ENCODE measurements around the gene VPS35L.

Gene VPS35L

GRCh38 chr16:19680881-19681340 is 125.4 kb downstream of the VPS35L start:
- H3K4me3 ChIP-seq (ENCODE audit: low read length): no peak overlapping the region
- DNase-seq (ENCODE audit: low read depth): no peak
- peak; percentile 38 for TF ChIP-seq CTCF (conservative IDR thresholded peaks at IDR 0.05; ENCODE audit: low read depth, low read length)

GRCh38 chr16:19681637-19682036 is 126.1 kb downstream of the VPS35L start:
- no peak for TF ChIP-seq CTCF (conservative IDR thresholded peaks at IDR 0.05; ENCODE audit: low read depth, low read length)
- no peak for DNase-seq (ENCODE audit: low read depth)
- H3K4me3 ChIP-seq (ENCODE audit: low read length): no peak overlapping the region

- TF ChIP-seq CTCF (conservative IDR thresholded peaks at IDR 0.05; ENCODE audit: low read depth, low read length): no peak
- no peak for DNase-seq (ENCODE audit: low read depth)
- no peak overlapping the region for H3K4me3 ChIP-seq (ENCODE audit: low read length)
These were observed 128.1 kb downstream of the VPS35L start for GRCh38 chr16:19683453-19684236.

DNA sequence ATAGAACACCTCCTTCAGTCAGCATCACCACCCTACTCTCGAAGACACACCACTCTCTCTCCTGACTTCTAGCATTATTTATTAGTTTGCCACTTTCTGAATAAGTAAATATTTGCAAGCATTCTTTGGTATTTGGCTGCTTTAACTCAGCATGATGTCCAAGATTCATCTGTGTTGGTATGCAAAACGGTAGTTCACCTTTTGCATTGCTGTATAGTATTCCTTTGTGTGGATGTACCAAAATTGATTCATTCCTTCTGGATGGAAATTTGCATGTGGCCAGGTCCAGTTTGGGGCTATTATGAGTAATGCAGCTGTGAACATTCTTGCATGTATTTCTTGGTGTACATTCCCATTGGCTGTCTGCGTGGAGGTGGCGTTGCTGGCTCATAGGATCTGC is 129.7 kb downstream of the VPS35L start:
- no peak for TF ChIP-seq CTCF (conservative IDR thresholded peaks at IDR 0.05; ENCODE audit: low read depth, low read length)
- H3K4me3 ChIP-seq (ENCODE audit: low read length): no peak overlapping the region
- DNase-seq (ENCODE audit: low read depth): no peak

DNA sequence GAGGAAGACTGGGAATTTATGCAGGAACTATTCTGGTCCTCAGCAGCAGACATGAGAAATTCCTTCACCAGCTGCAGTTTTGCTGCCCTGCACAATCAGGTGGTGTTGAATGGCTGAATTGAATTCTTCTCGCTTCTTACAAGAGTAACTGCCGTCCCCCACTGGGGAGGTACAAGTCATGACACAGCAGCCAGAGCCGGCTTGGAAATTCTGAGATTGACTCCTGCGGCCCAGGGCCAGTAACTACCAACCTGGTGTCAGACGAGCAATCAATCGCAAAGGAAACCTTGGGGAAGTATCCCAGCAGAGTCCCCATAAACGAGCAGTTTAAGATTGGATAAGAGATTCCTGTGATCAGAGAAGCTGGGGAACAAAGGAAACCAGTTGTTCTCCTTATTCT is 131.8 kb downstream of the VPS35L start:
- no peak for DNase-seq (ENCODE audit: low read depth)
- no peak for TF ChIP-seq CTCF (conservative IDR thresholded peaks at IDR 0.05; ENCODE audit: low read depth, low read length)
- no peak overlapping the region for H3K4me3 ChIP-seq (ENCODE audit: low read length)

GRCh38 chr16:19688396-19689024 is 133.0 kb downstream of the VPS35L start:
- no peak for DNase-seq (ENCODE audit: low read depth)
- H3K4me3 ChIP-seq (ENCODE audit: low read length): no peak overlapping the region
- no peak for TF ChIP-seq CTCF (conservative IDR thresholded peaks at IDR 0.05; ENCODE audit: low read depth, low read length)

GRCh38 chr16:19689342-19689741 is 133.8 kb downstream of the VPS35L start:
- no peak overlapping the region for H3K4me3 ChIP-seq (ENCODE audit: low read length)
- TF ChIP-seq CTCF (conservative IDR thresholded peaks at IDR 0.05; ENCODE audit: low read depth, low read length): no peak
- no peak for DNase-seq (ENCODE audit: low read depth)
